SK-N-MC (cell line): ENCODE results near the gene FSD2.

Experiments used
- EZH2 ChIP-seq: fragments of 200-600 bp; sonication (generic); IDR thresholded peaks from one replicate; pipeline ENCODE4 v1.6.1; 2017; ENCODE audit warnings: antibody characterized with exemption
- POLR2AphosphoS5 ChIP-seq: IDR thresholded peaks from 2 replicates; pipeline ENCODE4 v1.6.1; 2012; ENCODE audit warnings: mild to moderate bottlenecking, low read depth, low read length, borderline replicate concordance

DNA sequence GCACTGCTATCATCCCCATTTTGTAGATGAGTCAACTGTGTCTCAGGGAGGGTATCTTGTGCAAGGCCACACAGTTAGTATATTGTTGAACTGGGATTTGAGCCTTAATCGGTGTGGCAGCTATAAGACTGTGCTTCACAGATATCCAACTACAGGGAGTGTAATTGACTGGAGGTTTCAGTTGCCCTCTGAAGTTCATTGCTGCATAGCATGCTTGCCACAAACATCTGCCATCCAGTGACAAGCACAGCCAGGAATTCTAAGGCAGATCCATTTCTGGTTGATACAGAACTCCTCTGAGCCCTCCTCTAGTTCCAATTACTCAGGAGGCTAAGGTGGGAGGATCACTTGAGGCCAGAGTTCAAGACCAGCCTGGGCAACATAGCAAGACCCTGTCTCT is 16.4 kb downstream of the FSD2 start:
- no peak for TF ChIP-seq EZH2
- TF ChIP-seq POLR2AphosphoS5 = no peak
